Osteocyte (in vitro differentiated cells): ENCODE measurements around the gene INO80C. TPM values are rescaled to one million over a fixed set of nuclear protein-coding genes. Genes with fewer than 3 reads are reported as not detected.

Experiments
- DNase-seq: peaks from one replicate; pipeline ENCODE4 v3.0.0; 2021; ENCODE audit warnings: mixed read lengths; ENCODE audit not compliant: unreplicated experiment; ENCODE audit errors: extremely low spot score
- H3K27ac Mint-ChIP-seq: one replicate; pipeline ENCODE4 v1.8.0; 2021; ENCODE audit warnings: mild to moderate bottlenecking, mixed read lengths; ENCODE audit not compliant: unreplicated experiment
- H3K27me3 Mint-ChIP-seq: one replicate; pipeline ENCODE4 v1.8.0; 2021; ENCODE audit warnings: mixed read lengths; ENCODE audit not compliant: unreplicated experiment
- H3K36me3 Mint-ChIP-seq: one replicate; pipeline ENCODE4 v1.8.0; 2021; ENCODE audit warnings: mixed read lengths; ENCODE audit not compliant: unreplicated experiment
- H3K4me1 Mint-ChIP-seq: one replicate; pipeline ENCODE4 v1.8.0; 2021; ENCODE audit warnings: mixed read lengths; ENCODE audit not compliant: unreplicated experiment
- H3K4me3 Mint-ChIP-seq: one replicate; pipeline ENCODE4 v1.8.0; 2021; ENCODE audit warnings: mild to moderate bottlenecking, moderate library complexity, mixed read lengths; ENCODE audit not compliant: unreplicated experiment
- H3K9me3 Mint-ChIP-seq: one replicate; pipeline ENCODE4 v1.8.0; 2021; ENCODE audit warnings: mixed read lengths; ENCODE audit not compliant: unreplicated experiment
- CTCF ChIP-seq: fragments of 200-600 bp; sonication (generic); IDR thresholded peaks from 2 replicates; pipeline ENCODE4 v1.5.0; 2021; ENCODE audit warnings: antibody characterized with exemption, mild to moderate bottlenecking, moderate library complexity
- long read RNA-seq: library from polyadenylated mRNA; unstranded; transcript quantifications from one replicate; pipeline ENCODE4 v2.0.0, GENCODE V29; 2021
- total RNA-seq: library from RNA; stranded (reverse); gene quantifications from 2 replicates; pipeline ENCODE4 v1.2.1, GENCODE V29; 2021

Gene INO80C, protein sequence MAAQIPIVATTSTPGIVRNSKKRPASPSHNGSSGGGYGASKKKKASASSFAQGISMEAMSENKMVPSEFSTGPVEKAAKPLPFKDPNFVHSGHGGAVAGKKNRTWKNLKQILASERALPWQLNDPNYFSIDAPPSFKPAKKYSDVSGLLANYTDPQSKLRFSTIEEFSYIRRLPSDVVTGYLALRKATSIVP
- total RNA-seq, result 27.1 and 30.2 TPM in 2 replicates
- long read RNA-seq, transcript INO80C-202 (5 exons, 974 nt), result major isoform, 8 of 22 reads
- long read RNA-seq, partial matches to known transcripts, result 1 of 22 reads
- long read RNA-seq, other reads (novel, unspliced or antisense), result 9 of 22 reads

DNA sequence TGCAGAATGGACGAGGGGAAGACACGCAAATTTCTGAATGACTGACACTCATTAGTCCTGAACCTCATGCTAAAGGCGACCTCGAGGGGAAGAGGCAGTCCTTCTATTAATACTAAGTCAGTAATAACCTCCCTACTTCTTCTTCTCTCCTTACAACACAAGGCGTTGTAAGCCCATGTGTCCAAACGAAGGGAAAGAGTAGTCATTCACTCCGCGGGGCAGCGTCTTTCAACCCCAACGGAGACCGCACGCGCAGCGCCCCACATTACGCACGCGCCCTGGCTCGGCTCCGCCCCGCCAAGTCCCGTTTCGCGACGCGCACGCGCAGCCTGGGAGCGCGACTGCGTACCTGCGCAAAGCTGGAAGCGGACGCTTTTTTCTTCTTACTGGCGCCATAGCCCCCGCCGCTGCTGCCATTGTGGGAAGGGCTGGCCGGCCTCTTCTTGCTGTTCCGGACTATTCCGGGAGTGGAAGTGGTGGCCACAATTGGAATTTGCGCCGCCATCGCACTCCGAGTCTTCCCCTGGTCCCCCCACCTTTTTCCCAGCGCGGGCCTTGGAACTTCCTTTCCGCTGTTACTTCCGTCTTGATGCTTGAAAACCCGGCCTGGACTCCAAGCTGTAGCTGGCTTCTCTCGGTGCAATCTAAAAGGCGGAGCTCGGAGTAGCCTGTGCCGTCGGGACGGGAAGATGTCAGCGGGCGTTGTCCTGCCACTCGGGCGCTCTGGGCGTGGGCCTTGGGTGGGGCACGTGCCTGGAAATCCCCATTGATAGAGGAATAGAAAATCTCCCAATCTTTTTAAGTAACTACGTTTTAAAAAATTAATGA, at the start of gene INO80C:
Gene INO80C, minus strand, starts transcription at position 591 of the 828 bp plus-strand sequence. Its CDS starts 86 bp downstream, at position 505.
- Mint-ChIP-seq H3K27me3 (no peaks in the 10 kb centered on the region), H3K27ac (peak within 1 kb of the TSS; percentile 100), H3K4me3 (peak within 1 kb of the TSS; percentile 98), H3K4me1 (peaks cover 68% of the 10 kb centered on the region), H3K9me3 (peaks cover 3% of the 10 kb centered on the region), H3K36me3 (no peaks in the 10 kb centered on the region)
- TF ChIP-seq CTCF, result no peak
- DNase-seq, result peak; percentile 97

DNA sequence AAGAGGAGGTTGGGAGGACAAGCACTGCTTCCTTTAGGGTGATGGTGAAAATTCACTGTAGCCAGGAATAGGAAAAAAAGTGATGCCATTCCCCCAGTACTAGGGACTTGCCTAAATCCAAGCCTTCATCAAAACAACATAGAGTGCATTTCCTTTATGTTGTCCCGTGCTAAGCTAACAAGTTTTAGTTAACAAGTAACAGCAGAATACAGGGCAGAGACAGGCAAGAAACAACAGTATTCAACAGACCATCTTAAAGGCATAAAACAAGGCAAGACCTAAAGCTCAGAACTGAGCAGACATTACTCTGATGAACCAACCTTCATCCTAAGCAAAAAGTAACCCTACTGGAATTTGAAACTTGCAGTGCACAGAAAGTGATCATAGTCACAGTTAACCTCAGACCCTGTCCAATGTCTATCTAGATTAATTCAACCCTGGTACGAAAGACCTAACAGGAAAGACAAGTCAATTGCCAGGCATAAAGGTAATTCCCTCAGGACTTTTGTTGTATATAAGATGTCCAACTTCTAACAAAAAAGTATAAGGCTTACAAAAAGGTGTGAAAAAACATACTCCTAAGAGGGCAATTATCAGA, 49.3 kb upstream of the INO80C start:
- TF ChIP-seq CTCF, result no peak
- no peak overlapping the region for H3K4me3 Mint-ChIP-seq
- no peak overlapping the region for H3K27ac Mint-ChIP-seq
- peaks cover 20% of the 10 kb centered on the region for H3K9me3 Mint-ChIP-seq
- no peak for DNase-seq
- H3K4me1 Mint-ChIP-seq, result no peaks in the 10 kb centered on the region
- H3K27me3 Mint-ChIP-seq, result no peaks in the 10 kb centered on the region
- no peaks in the 10 kb centered on the region for H3K36me3 Mint-ChIP-seq

- Mint-ChIP-seq H3K9me3 (peaks cover 22% of the 10 kb centered on the region), H3K27ac (no peak overlapping the region), H3K27me3 (no peaks in the 10 kb centered on the region), H3K4me1 (no peaks in the 10 kb centered on the region), H3K36me3 (no peaks in the 10 kb centered on the region), H3K4me3 (no peak overlapping the region)
- no peak for DNase-seq
- TF ChIP-seq CTCF, result no peak
Observed at GRCh38 chr18:35542356-35542755, 44.6 kb upstream of the INO80C start.

- no peak overlapping the region for H3K27ac Mint-ChIP-seq
- no peak for TF ChIP-seq CTCF
- H3K4me3 Mint-ChIP-seq, result no peak overlapping the region
- H3K9me3 Mint-ChIP-seq, result peaks cover 29% of the 10 kb centered on the region
- H3K4me1 Mint-ChIP-seq, result peaks cover 19% of the 10 kb centered on the region
- DNase-seq, result no peak
- no peaks in the 10 kb centered on the region for H3K27me3 Mint-ChIP-seq
- peaks cover 19% of the 10 kb centered on the region for H3K36me3 Mint-ChIP-seq
Observed at GRCh38 chr18:35535297-35535696, 37.5 kb upstream of the INO80C start.
